GM21526 (cell line): ENCODE results near the gene KCNK1.
"Not testable (repeated sequence)": the region's sequence is repeated elsewhere in the genome, so short reads cannot be mapped to it uniquely, and the experiment has no call there.

Experiments used
- ATAC-seq: cut with Tn5 transposase; IDR thresholded peaks from one replicate; pipeline ENCODE4 v1.9.1; 2021; ENCODE audit warnings: moderate library complexity; ENCODE audit not compliant: unreplicated experiment, low FRiP score

The KCNK1 gene

DNA sequence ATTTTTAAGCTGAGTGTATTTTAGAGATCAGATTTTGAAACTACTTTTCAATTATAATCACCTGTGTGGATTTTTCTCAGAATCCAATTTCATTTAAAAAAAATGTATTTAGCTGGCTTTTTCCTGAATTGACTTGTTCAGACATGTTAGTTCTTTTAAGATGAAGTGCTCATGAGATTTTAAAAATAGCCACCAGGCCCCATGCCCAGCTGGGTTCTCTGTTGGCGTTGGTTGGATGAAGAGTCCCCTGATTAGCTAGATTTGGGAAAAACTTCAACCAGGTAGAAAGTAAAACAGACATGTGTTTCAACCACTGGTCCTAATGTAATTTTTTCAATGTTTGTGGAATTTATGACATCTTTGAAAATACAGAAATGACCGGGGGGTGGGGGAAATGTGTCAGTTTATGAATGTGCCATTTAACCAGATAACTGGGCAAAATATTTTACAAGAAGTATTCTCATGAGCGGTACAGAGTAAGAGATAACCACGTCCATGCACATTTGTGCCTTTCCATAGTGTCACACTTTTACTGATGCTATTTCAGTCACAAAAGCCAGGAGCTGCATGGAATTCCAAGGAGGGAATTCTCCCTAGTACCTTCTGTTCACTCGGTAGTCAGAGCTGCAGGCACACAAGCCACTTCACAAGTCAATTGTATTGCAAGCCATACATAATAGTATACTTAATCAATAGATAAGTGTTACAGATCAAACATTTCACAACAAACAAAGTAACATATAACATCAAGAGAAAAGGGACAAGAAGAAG is 51.1 kb downstream of the KCNK1 start:
- no peak for ATAC-seq

DNA sequence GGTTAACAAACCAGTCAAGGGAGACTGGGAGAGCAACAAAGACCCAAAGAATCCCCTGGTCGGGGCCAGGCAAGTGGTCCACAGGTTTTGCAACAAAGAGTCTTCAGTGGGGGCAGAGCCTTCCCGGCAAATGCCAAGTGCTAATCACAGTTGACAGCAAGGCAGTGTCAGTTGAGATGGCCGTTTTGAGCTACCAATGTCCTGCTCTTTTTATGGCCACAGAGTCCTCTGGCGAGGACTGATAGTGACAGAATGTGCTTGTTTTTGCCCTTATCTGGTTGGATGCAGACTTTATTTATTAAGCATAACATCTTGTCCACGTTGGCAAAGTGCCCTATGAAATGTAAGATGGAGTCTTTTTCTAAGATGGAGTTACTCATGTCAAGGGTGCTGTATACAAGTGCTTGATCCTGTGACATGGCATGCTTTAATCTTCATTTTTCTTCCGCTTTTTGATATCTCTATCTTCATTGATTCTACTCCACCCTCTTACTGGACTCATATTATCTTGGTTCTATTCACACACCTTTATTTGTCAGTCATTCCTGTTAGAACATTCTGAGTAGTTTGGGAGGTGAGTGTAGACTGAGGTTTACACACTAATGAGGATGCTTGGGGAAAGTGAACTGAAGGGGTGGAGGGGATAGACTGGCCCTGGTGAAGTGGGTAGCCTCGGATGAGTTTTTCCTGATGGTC is 51.8 kb downstream of the KCNK1 start:
- no peak for ATAC-seq

DNA sequence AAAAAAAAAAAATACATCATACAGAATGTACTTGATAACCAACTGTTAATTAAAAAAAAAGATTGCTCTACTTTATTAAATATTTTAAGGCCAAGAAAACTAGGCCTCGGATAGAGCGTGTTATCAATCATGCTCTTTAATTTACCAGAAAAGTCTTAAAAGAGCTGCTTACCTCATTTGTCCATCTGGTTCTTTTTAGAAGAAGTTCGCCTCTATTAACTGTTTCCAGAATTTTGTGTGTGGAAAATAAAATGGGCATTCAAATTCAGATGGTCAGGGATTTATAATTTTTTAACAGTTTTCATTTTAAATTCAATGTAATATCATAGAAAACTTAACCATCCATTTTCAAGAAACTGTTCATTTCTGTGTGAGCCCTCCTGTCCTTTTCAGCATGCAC is 53.8 kb downstream of the KCNK1 start:
- no peak for ATAC-seq

GRCh38 chr1:233668146-233668724 is 54.3 kb downstream of the KCNK1 start:
- ATAC-seq = no peak

DNA sequence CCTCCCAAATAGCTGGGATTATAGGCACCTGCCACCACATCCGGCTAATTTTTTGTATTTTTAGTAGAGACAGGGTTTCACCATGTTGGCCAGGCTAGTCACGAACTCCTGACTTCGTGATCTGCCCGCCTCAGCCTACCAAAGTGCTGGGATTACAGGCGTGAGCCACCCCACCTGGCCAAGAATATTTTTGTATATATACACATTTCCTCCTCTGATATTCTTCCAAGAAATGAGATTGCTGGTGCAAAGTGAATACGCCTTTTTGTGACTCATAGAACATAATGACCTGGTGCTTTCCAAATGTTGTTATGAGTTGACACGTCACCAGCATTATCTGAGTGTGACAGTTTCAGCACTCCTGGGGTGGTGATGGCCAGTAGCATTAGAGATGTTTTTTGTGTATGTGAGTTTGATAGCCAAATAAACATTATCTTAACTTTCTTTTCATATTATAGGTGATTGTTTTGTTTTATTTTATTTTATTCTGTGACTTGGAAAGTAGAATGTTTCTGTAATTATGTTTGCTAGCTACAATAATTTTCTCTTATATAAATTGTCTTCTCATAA is 54.9 kb downstream of the KCNK1 start:
- ATAC-seq = peak; percentile 62

DNA sequence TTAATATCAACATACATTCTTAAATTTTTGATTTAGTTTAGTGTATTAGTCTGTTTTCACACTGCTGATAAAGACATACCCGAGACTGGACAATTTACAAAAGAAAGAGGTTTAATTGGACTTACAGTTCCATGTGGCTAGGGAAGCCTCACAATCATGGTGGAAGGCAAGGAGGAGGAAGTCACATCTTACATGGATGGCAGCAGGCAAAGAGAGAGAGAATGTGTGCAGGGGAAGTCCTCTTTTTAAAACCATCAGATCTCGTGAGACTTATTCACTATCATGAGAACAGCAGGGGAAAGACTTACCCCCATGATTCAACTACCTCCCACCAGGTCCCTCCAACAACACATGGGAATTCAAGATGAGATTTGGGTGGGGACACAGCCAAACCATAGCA is 56.5 kb downstream of the KCNK1 start:
- ATAC-seq = not testable (repeated sequence)

- ATAC-seq = no peak
Observed at GRCh38 chr1:233671286-233671685, 57.4 kb downstream of the KCNK1 start.

- no peak for ATAC-seq
Observed at GRCh38 chr1:233672732-233673131, 58.8 kb downstream of the KCNK1 start.

DNA sequence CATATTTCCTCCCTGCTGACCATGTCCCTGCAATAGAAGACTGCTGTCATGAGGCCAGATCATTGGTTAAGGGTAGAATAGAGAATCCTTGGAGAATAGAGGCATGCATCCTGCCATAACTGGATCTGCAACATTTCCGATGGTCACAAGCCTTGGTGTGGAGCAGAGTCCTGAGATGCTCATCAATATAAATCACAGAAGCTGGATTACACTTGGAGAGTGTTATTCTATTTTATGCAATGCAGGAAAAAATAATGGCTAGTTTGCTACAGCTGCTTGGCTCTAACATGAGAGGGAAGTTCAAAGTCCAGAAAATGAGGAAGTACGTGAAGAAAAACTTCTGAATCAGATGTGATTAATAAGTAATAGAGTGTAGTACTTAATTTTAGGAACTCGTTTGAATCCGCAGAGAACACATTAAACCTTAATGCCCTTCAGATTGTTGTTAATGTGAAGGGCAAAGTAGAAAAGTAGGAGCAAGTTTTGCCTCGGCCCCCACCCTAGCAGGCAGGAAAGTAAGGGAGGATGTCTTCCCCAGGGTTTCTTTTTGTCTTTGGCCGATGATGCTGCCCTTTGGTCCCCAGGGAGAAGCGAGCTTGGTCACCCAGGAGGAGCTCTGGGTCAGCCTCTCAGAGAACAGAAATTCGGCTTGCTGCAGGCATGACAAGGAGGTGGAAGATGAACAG is 59.5 kb downstream of the KCNK1 start:
- no peak for ATAC-seq

- ATAC-seq = no peak
Observed at GRCh38 chr1:233673947-233674431, 60.1 kb downstream of the KCNK1 start.

GRCh38 chr1:233675446-233675845 is 61.5 kb downstream of the KCNK1 start:
- ATAC-seq = no peak

DNA sequence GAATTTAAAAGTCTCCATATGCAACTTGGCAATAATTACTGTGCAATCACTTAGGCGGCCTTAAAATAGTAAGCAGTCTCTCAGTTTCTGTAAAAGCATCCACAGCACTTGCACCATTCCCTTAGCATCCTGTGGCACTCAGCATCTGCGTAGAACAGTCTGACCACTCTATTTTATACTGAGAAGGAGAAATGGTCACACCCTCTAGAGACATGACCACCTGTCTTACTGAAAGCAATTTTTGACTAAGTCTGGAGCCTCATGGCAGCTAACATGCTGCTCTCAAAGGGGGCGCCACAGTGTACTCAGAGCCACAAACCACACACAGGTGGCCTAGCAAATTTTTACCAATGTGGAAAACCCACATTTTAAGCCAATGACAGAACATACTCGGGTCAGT is 62.0 kb downstream of the KCNK1 start:
- peak; percentile 94 for ATAC-seq

DNA sequence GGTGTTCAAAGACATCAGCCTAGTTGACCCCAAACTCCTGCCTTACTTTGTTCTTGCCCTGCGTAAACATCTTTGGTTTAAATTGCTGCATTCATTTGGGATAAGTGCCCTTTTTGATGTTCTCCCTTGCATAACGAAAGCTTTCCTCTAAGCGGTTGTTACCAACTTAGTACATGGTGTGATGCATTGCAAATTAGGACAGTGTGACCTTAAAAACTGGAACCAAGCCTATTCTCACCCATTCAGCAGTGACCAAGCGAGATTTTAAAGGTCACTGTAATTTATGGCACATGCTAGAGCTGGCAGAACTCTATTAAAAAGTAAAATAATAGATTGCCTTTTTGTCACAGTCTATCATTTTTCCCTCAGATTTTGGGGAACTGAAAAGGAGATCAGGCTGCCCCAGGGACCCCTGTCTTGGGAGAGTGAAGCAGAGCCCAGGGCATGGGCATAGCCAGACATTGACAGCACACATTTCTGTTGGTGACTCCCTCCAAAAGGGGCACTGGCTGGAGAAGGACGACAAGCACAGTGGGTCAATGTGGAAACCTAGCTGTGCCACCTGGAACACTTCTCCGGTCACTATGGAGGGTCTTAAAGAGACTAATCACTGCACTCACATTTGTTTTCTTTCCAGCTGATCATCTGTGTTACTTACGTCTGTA is 63.9 kb downstream of the KCNK1 start:
- ATAC-seq = no peak

DNA sequence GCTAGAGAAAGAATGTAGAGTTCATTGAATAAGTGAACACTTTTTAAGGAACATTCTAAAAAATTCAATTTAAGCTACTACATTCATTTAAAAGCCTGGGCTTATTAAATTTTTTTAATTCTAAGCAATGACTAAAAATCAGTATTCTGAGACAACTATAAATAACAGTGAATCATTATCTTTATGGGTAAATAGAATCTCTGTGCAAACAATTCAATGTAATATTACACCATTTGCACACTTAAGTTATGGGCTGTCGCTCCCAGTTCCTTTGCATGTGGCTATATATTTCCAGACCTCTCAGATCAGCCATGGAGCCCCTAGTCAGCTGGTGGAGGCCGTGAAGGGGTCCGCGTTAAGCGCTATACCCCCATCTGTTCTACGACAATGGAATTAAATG is 65.1 kb downstream of the KCNK1 start:
- no peak for ATAC-seq

DNA sequence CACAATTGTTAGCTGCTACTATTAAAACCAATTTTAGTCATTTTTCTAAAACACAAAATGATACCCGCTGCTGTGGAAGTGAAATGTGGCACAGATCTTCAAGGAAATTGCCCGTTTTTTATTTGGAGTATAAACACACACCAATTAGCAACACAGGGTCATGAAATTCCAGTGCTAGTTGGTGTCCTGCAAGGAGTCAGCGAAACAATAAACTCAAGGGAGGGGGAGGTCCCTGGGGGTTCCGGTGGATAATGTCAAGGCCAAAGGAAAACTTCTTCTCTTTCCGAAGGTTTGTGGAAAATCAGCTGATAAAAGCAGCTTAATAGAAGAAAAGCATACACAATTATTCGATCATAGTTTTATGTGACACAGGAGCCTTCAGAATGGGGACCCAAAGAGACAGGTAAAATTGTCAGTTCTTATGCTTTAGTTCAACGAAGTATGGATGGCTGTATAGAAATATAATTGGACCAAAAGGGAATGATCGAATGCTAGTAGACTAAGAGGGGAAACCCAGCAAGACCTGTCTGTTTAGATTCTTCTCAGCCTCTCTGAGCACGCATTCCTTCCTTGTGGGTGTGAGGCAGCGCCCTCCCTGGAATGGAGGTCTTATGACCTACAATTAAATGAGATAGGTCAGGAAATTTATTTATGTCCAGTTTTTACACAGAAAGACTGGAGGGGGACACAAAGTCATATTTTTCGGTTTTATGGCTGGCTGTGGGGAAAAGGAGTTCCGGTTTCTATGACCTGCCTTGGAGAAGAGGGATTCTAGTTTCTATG is 65.9 kb downstream of the KCNK1 start:
- no peak for ATAC-seq

- no peak for ATAC-seq
Observed at GRCh38 chr1:233681285-233681684, 67.4 kb downstream of the KCNK1 start.

DNA sequence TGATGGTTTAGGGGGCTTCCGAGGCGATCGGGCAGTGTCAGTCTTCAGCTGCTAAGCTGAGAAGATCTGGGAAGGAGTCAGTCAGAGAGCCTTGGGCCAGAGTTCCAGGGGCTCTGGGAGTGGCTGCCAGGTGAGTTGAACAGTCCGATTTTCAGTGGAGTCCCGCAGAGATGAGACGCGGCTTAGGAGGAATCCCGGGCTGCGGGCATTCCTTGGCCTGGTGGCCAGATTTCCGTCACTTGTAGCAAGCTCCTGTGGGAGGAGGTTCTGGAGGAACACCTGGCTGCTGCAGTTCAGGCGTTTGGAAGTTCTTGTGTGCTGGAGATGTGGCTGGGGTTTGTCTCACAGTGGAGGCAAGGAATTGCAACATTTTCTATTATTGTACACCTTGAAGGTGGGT is 72.7 kb downstream of the KCNK1 start:
- ATAC-seq = not testable (repeated sequence)

GRCh38 chr1:233689017-233689747 is 75.3 kb downstream of the KCNK1 start:
- ATAC-seq = no peak

DNA sequence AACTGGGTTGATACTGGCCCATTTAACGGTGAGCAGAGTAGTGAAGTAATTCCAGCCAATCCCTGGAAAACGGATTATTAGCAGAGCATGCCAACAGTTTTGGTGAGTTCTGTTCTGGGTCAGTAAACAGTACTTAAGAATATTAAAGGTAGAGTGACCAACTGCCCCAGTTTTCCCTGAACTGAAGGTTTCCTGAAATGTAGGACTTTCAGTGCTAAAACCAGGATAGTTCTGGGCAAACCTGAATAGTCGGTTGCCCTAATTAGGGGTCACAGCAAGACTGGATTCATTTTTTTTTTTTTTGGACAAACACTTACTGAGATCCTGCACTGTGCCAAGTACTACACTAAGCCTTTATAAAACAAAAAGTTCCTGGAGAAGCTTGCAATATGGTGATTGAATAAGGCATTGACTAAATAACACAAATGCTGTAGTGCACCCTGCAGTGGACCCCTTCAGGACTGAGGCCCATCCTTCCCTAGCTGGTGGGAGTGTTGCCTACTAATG is 75.9 kb downstream of the KCNK1 start:
- ATAC-seq = no peak
